OCI-LY7 (cell line): ENCODE data around the gene CRELD1. TPM values are rescaled to one million over a fixed set of nuclear protein-coding genes. Genes with fewer than 3 reads are reported as not detected.
"Not testable (repeated sequence)": the region's sequence is repeated elsewhere in the genome, so short reads cannot be mapped to it uniquely, and the experiment has no call there.

Source experiments
- BruUV-seq: library from RNA; stranded (reverse); fragments of 400-500 nt; replicated peaks from 2 replicates; lab custom pipeline; 2021; lab: Mats Ljungman, UMichigan
- CTCF ChIA-PET: fragments of 300-600 bp; sonication (Branson Sonifier 250); formaldehyde crosslinking; loops from one replicate; lab custom pipeline; 2022; ENCODE audit warnings: antibody characterized with exemption; ENCODE audit not compliant: unreplicated experiment; lab: Charles Lee
- POLR2A ChIA-PET: fragments of 300-600 bp; sonication (Branson Sonifier 250); formaldehyde crosslinking; loops from one replicate; lab custom pipeline; 2022; ENCODE audit warnings: antibody characterized with exemption; lab: Charles Lee
- DNase-seq: peaks from one replicate; pipeline ENCODE4 v3.0.0-alpha.2; 2015; ENCODE audit warnings: low spot score
- H2AFZ ChIP-seq: fragments of 200-600 bp; sonication (generic), shearing (Covaris generic); 2 replicates; pipeline ENCODE4 v1.6.1; 2014; ENCODE audit warnings: mild to moderate bottlenecking, antibody characterized with exemption, low read length, moderate library complexity
- H3K27ac ChIP-seq: fragments of 200-600 bp; sonication (generic); 2 replicates; pipeline ENCODE4 v1.5.1; 2014; ENCODE audit warnings: mixed run types, low read depth, mild to moderate bottlenecking, moderate library complexity, low read length, inconsistent platforms; ENCODE audit not compliant: poor library complexity, severe bottlenecking
- H3K36me3 ChIP-seq: fragments of 200-600 bp; sonication (generic); 2 replicates; pipeline ENCODE4 v1.6.1; 2014; ENCODE audit warnings: mild to moderate bottlenecking, antibody characterized with exemption, low read length, moderate library complexity, mixed read lengths; ENCODE audit not compliant: insufficient read depth
- H3K4me1 ChIP-seq: fragments of 200-600 bp; sonication (generic); 2 replicates; pipeline ENCODE4 v1.5.1; 2014; ENCODE audit warnings: mild to moderate bottlenecking, low read length; ENCODE audit not compliant: insufficient read depth, poor library complexity, severe bottlenecking
- H3K4me2 ChIP-seq: fragments of 200-600 bp; sonication (generic); 2 replicates; pipeline ENCODE4 v1.6.1; 2014; ENCODE audit warnings: mild to moderate bottlenecking, low read length
- H3K4me3 ChIP-seq: fragments of 200-600 bp; sonication (generic); 2 replicates; pipeline ENCODE4 v1.5.1; 2014; ENCODE audit warnings: mild to moderate bottlenecking, low read depth, low read length; ENCODE audit not compliant: poor library complexity, severe bottlenecking
- H3K79me2 ChIP-seq: fragments of 200-600 bp; sonication (generic); 2 replicates; pipeline ENCODE4 v1.6.1; 2016; ENCODE audit warnings: low read depth, mild to moderate bottlenecking, low read length, moderate library complexity, mixed read lengths; ENCODE audit not compliant: insufficient read depth
- H3K9me2 ChIP-seq: fragments of 200-600 bp; sonication (generic); 2 replicates; pipeline ENCODE4 v1.6.1; 2016; ENCODE audit warnings: mild to moderate bottlenecking, low read length, mixed read lengths; ENCODE audit not compliant: insufficient read depth
- H3K9me3 ChIP-seq: fragments of 200-600 bp; sonication (generic); 2 replicates; pipeline ENCODE4 v1.6.1; 2014; ENCODE audit warnings: mild to moderate bottlenecking, mixed run types, low read length, mixed read lengths
- H4K20me1 ChIP-seq: fragments of 200-600 bp; sonication (generic); 2 replicates; pipeline ENCODE4 v1.6.1; 2014; ENCODE audit warnings: mild to moderate bottlenecking, antibody characterized with exemption, low read length, moderate library complexity, mixed read lengths; ENCODE audit not compliant: insufficient read depth
- EZH2phosphoT487 ChIP-seq: fragments of 200-600 bp; sonication (generic); IDR thresholded peaks from 2 replicates; pipeline ENCODE4 v1.6.1; 2018; ENCODE audit warnings: low read depth, borderline replicate concordance, mild to moderate bottlenecking, mixed run types, antibody characterized with exemption, low read length, moderate library complexity, mixed read lengths
- intact Hi-C: fragments of 100-400 bp; cut with micrococcal nuclease; formaldehyde crosslinking; loops from one replicate; pipeline ENCODE4 v1.10.0; 2022; ENCODE audit not compliant: unreplicated experiment
- total RNA-seq, 2 experiments: library from RNA; depleted of rRNA in 1 of 2; stranded (reverse); fragments of >200 nt in 1 of 2; shearing (Covaris generic) in 1 of 2; gene quantifications; 2 replicates each; pipeline ENCODE4 v1.2.3, GENCODE V29; 2014 to 2022
- TF ChIP-seq, protein P1 (sequence below): fragments of 200-600 bp; sonication (generic); conservative IDR thresholded peaks from 2 replicates; pipeline ENCODE4 v1.5.1; 2014; ENCODE audit warnings: mild to moderate bottlenecking, antibody characterized with exemption, low read length, moderate library complexity, mixed read lengths

CRELD1 gene
- total RNA-seq, 2 experiments from 2014 or later: 20.9 to 23.4 TPM

DNA sequence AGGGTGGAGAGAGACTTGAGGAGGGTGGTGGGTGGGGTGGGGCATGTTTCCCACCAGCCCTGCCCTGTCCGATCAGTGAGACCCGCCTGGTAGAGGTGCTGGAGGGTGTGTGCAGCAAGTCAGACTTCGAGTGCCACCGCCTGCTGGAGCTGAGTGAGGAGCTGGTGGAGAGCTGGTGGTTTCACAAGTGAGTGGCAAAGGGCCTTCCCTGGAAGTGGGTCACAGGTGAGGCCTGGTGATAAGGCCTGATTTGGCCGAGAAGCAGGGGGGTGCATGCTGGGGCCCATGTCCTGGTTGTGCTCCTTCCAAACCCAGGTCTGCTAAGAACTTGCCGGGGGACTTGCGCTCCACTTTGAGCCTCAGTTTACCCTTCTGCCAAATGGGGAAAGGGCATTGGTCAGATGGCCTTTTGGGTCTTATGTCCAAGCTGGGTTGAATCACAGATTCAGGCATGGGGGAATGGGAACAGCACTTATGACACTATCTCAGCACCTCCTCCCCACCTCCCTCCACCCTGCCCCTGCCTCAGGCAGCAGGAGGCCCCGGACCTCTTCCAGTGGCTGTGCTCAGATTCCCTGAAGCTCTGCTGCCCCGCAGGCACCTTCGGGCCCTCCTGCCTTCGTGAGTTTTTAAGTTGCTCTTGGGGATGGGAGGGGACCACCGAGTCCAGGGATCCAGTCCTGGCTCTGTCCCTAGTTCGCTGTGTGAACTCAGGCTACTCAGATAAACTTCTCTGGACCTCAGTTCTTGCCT is 4.0 kb downstream of the CRELD1 start:
- peaks cover 22% of the 10 kb centered on the region for H3K36me3 ChIP-seq
- no peaks in the 10 kb centered on the region; the same call in 1 of the 2 replicates for H3K79me2 ChIP-seq
- no peak overlapping the region for H3K4me3 ChIP-seq
- H2AFZ ChIP-seq: no peak overlapping the region
- no TSS peak for BruUV-seq
- no peaks in the 10 kb centered on the region for H3K9me2 ChIP-seq
- POLR2A ChIA-PET: interaction anchor here (0.6 kb wide), 1 partner anchor 210 kb away, joined by 3 read pairs; no protein-coding TSS in a partner anchor
- intact Hi-C loops: loop anchor here (10.0 kb wide), 1 partner anchor 287 kb away; no protein-coding TSS in a partner anchor
- DNase-seq: no peak
- TF ChIP-seq, protein P1, sequence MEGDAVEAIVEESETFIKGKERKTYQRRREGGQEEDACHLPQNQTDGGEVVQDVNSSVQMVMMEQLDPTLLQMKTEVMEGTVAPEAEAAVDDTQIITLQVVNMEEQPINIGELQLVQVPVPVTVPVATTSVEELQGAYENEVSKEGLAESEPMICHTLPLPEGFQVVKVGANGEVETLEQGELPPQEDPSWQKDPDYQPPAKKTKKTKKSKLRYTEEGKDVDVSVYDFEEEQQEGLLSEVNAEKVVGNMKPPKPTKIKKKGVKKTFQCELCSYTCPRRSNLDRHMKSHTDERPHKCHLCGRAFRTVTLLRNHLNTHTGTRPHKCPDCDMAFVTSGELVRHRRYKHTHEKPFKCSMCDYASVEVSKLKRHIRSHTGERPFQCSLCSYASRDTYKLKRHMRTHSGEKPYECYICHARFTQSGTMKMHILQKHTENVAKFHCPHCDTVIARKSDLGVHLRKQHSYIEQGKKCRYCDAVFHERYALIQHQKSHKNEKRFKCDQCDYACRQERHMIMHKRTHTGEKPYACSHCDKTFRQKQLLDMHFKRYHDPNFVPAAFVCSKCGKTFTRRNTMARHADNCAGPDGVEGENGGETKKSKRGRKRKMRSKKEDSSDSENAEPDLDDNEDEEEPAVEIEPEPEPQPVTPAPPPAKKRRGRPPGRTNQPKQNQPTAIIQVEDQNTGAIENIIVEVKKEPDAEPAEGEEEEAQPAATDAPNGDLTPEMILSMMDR: no peak
- no peak for TF ChIP-seq EZH2phosphoT487
- H3K4me2 ChIP-seq: no peak overlapping the region
- H3K27ac ChIP-seq: no peak overlapping the region
- CTCF ChIA-PET: no interaction called here
- H3K4me1 ChIP-seq: peaks cover 18% of the 10 kb centered on the region
- no peaks in the 10 kb centered on the region for H3K9me3 ChIP-seq
- H4K20me1 ChIP-seq: no peaks in the 10 kb centered on the region

DNA sequence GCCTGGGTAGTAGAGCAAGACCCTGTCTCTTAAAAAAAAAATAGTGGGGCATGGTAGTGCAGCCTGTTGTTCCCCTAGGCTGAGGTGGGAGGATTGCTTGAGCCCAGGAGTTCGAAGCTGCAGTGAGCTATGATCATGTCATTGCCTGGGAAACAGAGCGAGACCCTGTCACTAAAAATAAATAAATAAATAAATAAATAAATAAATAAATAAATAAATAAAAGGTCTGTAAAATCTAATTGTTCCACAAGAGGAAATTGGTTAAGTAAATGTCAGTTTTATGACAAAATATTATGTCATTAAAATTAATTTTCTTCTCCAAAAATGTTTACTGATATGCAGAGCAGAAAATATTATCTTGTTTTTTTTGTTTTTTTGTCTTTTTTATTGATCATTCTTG is 5.3 kb downstream of the CRELD1 start:
- peaks cover 22% of the 10 kb centered on the region for H3K36me3 ChIP-seq
- H3K27ac ChIP-seq: no peak overlapping the region
- H4K20me1 ChIP-seq: no peaks in the 10 kb centered on the region
- CTCF ChIA-PET: no interaction called here
- no peak overlapping the region for H3K4me3 ChIP-seq
- no peak for DNase-seq
- BruUV-seq: no TSS peak
- TF ChIP-seq, protein P1: no peak
- TF ChIP-seq EZH2phosphoT487: no peak
- no peaks in the 10 kb centered on the region for H3K9me2 ChIP-seq
- no peak overlapping the region for H2AFZ ChIP-seq
- POLR2A ChIA-PET: no interaction called here
- H3K4me2 ChIP-seq: no peak overlapping the region
- peaks cover 17% of the 10 kb centered on the region for H3K4me1 ChIP-seq
- no peaks in the 10 kb centered on the region; the same call in 1 of the 2 replicates for H3K79me2 ChIP-seq
- intact Hi-C loops: loop anchor here (10.0 kb wide), 1 partner anchor 286 kb away; no protein-coding TSS in a partner anchor
- no peaks in the 10 kb centered on the region for H3K9me3 ChIP-seq

DNA sequence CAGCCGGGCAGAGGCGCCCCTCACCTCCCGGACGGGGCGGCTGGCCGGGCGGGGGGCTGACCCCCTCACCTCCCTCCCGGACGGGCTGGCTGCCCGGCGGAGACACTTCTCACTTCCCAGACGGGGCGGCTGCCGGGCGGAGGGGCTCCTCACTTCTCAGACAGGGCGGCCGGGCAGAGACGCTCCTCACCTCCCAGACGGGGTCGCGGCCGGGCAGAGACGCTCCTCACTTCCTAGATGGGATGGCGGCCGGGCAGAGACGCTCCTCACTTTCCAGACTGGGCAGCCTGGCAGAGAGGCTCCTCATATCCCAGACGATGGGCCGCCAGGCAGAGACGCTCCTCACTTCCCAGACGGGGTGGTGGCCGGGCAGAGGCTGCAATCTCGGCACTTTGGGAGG is 6.3 kb downstream of the CRELD1 start:
- H3K4me3 ChIP-seq, DNase-seq, H3K9me3 ChIP-seq, H2AFZ ChIP-seq, H3K27ac ChIP-seq, CTCF ChIA-PET, H3K79me2 ChIP-seq, H3K9me2 ChIP-seq, H4K20me1 ChIP-seq, BruUV-seq, POLR2A ChIA-PET, H3K4me1 ChIP-seq, H3K4me2 ChIP-seq: not testable (repeated sequence)
- intact Hi-C loops: loop anchor here (10.0 kb wide), 1 partner anchor 285 kb away; no protein-coding TSS in a partner anchor
- H3K36me3 ChIP-seq: peaks cover 22% of the 10 kb centered on the region
